ENCODE measurements around the gene CFLAR. TPM values are rescaled to one million over a fixed set of nuclear protein-coding genes. Genes with fewer than 3 reads are reported as not detected.

CFLAR gene
- total and polyA plus RNA-seq, 2 of the 4 experiments (the other 2 are of a cell fraction) = 29.2 to 59.9 TPM

- Histone ChIP-seq H3K4me2 (ENCODE audit: low read depth, low read length) (peak overlapping the region; percentile 19; the same call in 1 of the 2 replicates), H2AK5ac (ENCODE audit: low read depth, low read length) (peak overlapping the region; percentile 99), H3K9me3 (ENCODE audit: control insufficient read depth, insufficient read depth, low read length) (no peaks in the 10 kb centered on the region), H3K56ac (ENCODE audit: extremely low read depth, insufficient read depth, low read length) (peak overlapping the region; percentile 65), H2BK20ac (ENCODE audit: low read depth, low read length) (peak overlapping the region; percentile 95), H3K23ac (ENCODE audit: low read depth, low read length) (peak overlapping the region; percentile 92; the same call in 1 of the 2 replicates), H4K91ac (ENCODE audit: insufficient read depth, low read depth, low read length) (peak overlapping the region; percentile 87), H3K79me1 (ENCODE audit: low read depth in 1 of 2, low read length in 2 of 2) (peaks cover 12 to 37% of the 10 kb centered on the region in 2 experiments), H4K20me1 (ENCODE audit: insufficient read depth, low read length) (no peaks in the 10 kb centered on the region), H3K27me3 (ENCODE audit: control insufficient read depth, insufficient read depth, low read length) (no peaks in the 10 kb centered on the region), H3K4ac (ENCODE audit: low read depth, low read length) (peak overlapping the region; percentile 93), H3K4me1 (ENCODE audit: control insufficient read depth, insufficient read depth, low read length) (peaks cover 19% of the 10 kb centered on the region), H2BK5ac (ENCODE audit: low read depth, low read length, poor library complexity, severe bottlenecking) (peak overlapping the region; percentile 94), H4K5ac (ENCODE audit: low read depth, low read length) (peak overlapping the region; percentile 48; the same call in 1 of the 2 replicates), H2BK120ac (ENCODE audit: low read depth, low read length) (peak overlapping the region; percentile 95), H3K9ac (ENCODE audit: low read depth, low read length) (peak overlapping the region; percentile 27; the same call in 1 of the 2 replicates), H2AFZ (replicated peaks; ENCODE audit: low read length, poor library complexity) (no peak overlapping the region), H3K14ac (replicated peaks; ENCODE audit: low read depth, low read length) (peak overlapping the region; percentile 68), H2BK15ac (ENCODE audit: low read depth, low read length) (peak overlapping the region; percentile 83), H3K4me3 (ENCODE audit: insufficient read depth, low read depth, low read length) (no peak overlapping the region), H2AK9ac (replicated peaks; ENCODE audit: low read depth, low read length, poor library complexity) (peak overlapping the region; percentile 68), H3K36me3 (ENCODE audit: control insufficient read depth, insufficient read depth, low read length) (peaks cover 19% of the 10 kb centered on the region), H3K9me1 (ENCODE audit: insufficient read depth, low read length) (peaks cover 20% of the 10 kb centered on the region; the same call in 1 of the 2 replicates), H3K18ac (ENCODE audit: low read depth, low read length) (peak overlapping the region; percentile 65; the same call in 1 of the 2 replicates), H3K27ac (ENCODE audit: insufficient read depth, low read length) (peak overlapping the region; percentile 70), H4K8ac (ENCODE audit: low read depth in 2 of 2, low read length in 2 of 2) (peak overlapping the region; percentile 83 to 84)
- POLR2A ChIA-PET (ENCODE audit: unreplicated experiment) = no interaction called here
- intact Hi-C loops (cut with micrococcal nuclease) = loop anchor here (2.0 kb wide), 2 partner anchors 20 to 32 kb away; partner anchors contain the start of gene CFLAR
- ATAC-seq (ENCODE audit: low read depth) (peak; percentile 74), DNase-seq (peak; percentile 96)
- dilution Hi-C loops (cut with HindIII; ENCODE audit: low sequenced_read_pairs, unreplicated experiment) = no loop called here
- TF ChIP-seq CEBPB (IDR thresholded peaks at IDR 0.05; ENCODE audit: low read depth, low read length) (peak; percentile 74), FOS (IDR thresholded peaks at IDR 0.05; ENCODE audit: low read depth, low read length) (peak; percentile 32; the same call in 1 of the 2 replicates), MAFK (IDR thresholded peaks at IDR 0.05; ENCODE audit: low read depth, low read length) (no peak)
- TF ChIP-seq, protein P1, sequence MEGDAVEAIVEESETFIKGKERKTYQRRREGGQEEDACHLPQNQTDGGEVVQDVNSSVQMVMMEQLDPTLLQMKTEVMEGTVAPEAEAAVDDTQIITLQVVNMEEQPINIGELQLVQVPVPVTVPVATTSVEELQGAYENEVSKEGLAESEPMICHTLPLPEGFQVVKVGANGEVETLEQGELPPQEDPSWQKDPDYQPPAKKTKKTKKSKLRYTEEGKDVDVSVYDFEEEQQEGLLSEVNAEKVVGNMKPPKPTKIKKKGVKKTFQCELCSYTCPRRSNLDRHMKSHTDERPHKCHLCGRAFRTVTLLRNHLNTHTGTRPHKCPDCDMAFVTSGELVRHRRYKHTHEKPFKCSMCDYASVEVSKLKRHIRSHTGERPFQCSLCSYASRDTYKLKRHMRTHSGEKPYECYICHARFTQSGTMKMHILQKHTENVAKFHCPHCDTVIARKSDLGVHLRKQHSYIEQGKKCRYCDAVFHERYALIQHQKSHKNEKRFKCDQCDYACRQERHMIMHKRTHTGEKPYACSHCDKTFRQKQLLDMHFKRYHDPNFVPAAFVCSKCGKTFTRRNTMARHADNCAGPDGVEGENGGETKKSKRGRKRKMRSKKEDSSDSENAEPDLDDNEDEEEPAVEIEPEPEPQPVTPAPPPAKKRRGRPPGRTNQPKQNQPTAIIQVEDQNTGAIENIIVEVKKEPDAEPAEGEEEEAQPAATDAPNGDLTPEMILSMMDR (conservative IDR thresholded peaks at IDR 0.05; ENCODE audit: low read depth, low read length) = no peak
- in situ Hi-C loops (cut with MboI; ENCODE audit: low sequenced_read_pairs) = no loop called here
- no TSS peak for BruUV-seq (replicated peaks)
- WGBS, 2 experiments (ENCODE audit: extremely low coverage in 2 of 2, insufficient read length in 1 of 2) = 75% methylated on average over 1 of the region's 2 CpGs; no CpG with 5 or more reads in 1 of the 2 experiments
- CTCF ChIA-PET = interaction anchor here (0.9 kb wide), 1 partner anchor 31 kb away, joined by 3 read pairs; no protein-coding TSS in a partner anchor
Observed at GRCh38 chr2:201149064-201149820, 33.3 kb downstream of the CFLAR start.

Data from IMR-90 (cell line).